ENCODE data around the gene TMEM208.

TMEM208 gene

DNA sequence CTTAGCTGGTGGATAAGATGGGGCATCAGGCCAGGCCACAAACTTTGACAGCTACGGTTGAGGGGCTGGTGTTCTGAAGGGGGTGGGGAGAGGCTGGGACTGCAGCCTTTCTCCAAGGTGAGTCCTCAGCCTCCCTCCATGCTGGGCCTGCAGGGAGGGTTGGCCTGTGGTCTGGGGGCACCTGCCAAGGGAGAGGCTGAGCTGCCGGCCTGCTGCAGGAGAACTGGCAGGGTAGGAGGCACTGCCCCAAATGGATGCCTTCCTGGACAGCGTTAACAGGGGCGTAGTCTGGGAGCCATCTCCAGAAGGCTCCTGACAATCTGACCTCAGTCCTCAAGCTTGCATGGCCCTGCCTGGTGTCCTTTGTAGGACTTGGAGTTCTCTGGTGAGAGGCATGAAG lies 22.9 kb upstream of the TMEM208 start:
- intact Hi-C loops (cut with DNase I): no loop called here
- no peak for DNase-seq

DNA sequence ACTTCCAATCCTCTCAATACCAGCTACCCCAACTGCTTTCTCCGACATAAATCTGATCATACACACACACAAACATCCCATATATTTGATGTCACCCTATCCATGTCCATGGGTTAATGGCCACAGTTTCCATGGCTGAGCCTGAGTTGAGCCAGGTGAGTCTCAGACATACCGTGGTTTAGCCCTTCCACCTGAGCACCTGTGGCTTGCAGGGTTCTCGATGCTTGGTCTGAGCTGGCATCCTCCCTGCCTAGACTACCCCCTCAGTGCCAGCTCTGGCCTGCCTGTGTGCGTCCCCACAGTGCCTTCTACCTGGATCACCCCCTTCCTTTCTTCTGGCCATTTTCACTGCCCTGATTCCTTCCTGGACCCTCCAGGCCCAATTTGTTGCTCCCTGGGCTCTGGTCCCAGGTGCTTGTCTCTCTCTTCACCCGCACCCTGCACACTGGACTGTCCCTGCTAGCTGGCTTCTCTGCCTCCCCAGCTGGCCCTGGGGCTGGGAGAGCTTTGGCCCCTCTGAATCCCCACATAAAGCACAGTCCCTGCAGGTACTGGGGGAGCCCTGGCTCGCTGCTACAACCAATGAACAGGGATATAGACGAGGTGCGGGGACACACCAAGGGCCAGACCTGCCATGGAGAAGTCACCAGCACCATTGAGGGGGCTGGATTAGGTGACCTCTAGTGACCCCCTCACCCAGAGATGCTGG lies 20.6 kb upstream of the TMEM208 start:
- intact Hi-C loops (cut with DNase I): no loop called here
- no peak for DNase-seq

DNA sequence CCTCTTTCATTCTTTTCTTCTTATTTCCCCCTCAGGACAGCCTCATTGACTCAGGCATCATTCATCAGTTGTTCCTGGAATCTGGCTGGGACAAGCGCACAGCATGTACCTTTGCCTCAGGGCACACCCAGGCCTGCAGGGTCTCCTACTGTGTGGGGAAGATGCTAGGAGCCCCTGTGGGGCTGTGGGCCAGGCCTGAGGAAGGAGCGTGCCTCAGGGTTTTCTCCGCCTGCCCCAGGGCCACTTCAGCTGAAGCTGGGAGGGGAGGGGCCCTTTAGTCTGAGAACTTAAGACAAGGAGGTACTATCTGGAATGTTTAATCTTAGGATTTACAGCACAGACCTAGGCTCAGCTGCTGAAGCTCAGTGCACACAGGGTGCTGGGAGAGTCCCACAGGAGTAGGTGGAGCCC lies 20.1 kb upstream of the TMEM208 start:
- intact Hi-C loops (cut with DNase I): no loop called here
- no peak for DNase-seq

DNA sequence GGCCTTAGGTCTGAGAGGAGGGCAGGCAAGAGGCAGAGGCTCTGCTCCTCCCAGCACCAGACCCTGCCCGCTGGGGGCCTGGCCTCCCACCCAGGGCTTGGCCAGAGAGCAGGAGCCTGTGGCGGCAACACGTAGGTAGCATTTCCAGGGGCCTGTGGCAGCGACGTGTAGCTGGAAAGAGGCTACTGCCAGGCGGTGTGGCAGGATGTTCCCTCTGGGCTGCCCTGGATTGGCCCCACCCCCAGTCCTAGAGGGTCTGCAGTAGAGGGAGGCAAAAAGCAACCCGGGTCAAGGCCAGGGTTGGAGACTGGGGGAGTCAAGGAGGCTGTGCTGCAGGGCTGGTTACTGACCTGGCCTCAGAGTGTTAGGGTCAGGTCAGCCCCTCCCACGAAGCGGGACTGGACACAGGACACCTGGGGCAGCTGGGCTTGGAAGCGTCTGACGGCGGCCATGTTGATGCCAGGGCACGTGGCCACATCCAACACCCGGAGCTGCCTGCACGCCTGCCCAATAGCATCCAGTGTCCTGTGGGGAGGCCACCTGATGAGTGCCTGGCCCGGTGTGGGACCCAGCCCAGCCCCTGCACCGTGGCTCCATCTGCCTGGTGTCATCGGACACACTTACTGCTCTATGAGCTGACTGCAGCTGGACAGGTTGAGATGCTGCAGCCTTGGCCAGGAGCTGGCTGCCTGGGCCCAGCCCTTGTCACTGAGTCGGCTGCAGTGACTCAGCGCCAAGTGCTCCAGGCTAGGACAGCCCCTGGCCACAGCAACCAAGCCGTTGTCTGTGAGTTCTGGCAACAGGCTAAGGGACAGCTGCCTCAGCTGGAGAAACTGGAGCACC lies 19.5 kb upstream of the TMEM208 start:
- DNase-seq: no peak
- intact Hi-C loops (cut with DNase I): no loop called here

DNA sequence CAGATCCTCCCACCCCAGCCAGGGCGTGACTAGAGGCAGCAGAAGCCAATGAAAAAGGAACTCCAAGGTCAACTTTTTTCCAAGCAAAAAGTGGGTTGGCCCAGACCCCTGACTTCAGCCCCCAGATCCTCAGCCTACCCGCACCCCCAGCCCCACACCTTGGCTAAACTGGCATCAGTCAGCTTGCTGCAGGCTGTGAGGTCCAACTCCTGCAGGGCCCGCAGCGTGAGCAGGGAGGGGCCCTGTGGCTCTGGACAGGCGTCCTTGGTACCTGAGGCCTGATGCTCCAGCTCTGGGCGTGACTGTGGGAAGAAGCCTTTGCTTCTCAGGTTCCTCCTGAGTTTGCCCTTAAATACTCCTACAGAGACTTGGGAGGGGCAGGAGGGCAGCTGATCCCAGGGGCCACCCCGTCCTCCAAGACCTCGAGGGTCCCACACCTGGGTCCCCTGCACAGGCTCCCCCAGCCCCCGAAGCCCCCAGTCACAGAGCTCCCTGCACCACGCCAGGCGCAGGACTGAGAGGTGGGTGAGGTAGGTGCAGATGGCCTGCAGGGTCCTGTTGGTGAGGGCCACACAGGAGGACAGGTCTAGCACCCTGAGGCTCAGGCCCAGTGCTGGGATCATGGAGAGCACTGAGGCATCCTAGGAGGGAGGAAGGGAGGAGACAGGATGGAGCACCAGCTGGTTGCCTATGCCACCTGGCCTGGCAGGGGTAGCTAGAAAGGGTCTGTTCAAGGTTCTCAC lies 18.6 kb upstream of the TMEM208 start:
- no peak for DNase-seq
- intact Hi-C loops (cut with DNase I): no loop called here

DNA sequence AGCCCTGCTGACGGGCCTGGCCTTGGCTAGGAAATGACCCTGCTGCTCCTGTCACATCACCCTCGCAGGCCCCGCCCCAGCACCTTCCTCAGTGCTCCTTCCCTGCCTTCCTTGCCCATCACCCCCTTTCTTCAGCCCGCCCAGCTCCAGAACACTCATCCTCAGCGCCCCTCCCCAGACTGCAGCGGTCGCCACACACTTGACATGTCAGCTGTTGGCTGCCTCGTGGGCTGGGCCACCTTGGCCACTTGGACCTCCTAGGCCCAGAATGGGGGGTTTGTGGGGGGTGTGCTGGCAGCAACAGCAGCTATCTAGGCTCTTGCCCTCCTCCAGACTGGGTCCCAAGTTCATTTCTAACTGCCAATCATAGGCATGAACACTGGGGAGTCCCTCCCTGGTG lies 17.4 kb upstream of the TMEM208 start:
- intact Hi-C loops (cut with DNase I): no loop called here
- no peak for DNase-seq

DNA sequence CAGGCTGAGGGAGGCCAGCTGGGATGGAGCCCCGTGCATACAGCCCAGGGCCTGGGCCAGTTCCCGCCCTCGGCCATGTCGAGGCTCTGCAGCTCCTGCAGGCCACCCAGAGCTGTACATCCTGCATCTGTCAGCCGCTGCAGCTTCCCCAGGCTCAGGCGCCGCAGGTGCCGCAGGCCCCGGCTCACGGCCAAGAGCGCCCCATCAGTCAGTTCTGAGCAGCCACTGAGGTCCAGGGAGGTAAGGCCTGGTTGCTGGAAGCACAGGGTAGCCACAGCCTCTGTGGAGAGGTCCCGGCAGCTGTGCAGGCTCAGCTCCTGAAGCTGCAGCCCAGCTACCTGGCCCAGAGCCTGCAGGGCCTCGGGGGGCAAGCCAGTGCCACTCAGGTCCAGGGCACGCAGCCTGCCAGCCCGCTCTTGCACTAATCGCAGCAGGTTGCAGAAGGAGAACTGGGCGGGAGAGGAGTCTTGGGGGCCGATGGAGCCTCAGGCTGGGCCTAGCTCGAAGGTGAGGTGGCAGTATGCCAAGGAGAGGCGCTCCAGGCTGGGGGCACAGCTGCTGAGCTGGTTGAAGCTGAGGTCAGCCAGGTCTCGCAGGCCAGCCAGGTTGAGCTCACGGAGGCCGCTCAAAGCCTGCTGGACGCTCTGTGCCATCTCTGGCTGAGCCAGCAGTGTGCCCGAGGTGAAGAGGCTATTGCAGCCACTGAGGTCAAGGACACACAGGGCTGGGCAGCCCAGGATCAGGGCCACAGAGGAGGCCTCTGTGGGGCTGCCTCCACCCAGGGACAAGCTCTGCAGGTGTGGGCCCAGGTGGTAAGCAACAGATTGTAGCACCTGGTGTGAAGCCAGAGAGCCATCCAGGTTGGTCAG lies 16.6 kb upstream of the TMEM208 start:
- no peak for DNase-seq
- intact Hi-C loops (cut with DNase I): no loop called here

DNA sequence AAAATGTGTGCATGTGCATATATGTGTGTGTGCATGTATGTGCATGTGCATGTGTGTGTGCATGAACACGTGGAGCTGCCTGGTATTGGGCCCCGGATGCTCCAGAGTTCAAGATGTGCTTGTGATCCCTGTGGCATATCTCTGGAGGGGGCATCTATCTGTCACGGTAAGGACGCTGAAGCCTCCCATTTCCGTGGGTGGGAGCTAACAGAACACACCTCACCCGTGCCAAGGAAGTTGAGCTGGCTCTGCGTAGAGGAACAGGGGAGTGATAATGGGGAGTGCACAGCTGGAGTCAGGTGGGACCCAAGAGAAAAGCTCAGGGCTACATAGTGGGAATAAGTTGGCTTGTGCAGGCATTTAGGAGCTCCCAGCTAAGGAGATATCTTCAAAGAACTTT lies 15.3 kb upstream of the TMEM208 start:
- DNase-seq: peak in 30 of 42 donors; percentile 14 to 79 (median 48)
- intact Hi-C loops (cut with DNase I): no loop called here

DNA sequence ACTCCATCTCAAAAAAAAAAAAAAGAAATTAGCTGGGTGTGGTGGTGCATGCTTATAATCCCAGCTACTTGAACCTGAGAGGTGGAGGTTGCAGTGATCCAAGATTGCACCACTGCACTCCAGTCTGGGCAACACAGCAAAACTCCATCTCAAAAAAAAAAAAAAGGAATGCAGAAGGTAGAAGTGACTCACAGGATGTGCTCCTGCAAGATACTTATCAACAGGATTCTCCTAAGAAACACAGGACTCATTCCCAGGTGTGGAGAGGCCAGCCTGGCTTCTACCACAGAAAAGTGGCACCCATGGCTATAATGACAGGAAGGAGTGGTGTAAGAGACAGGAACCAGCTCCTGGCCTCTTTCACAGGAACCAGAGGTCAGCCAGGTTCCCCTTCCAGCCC lies 14.2 kb upstream of the TMEM208 start:
- intact Hi-C loops (cut with DNase I): no loop called here
- no peak for DNase-seq

DNA sequence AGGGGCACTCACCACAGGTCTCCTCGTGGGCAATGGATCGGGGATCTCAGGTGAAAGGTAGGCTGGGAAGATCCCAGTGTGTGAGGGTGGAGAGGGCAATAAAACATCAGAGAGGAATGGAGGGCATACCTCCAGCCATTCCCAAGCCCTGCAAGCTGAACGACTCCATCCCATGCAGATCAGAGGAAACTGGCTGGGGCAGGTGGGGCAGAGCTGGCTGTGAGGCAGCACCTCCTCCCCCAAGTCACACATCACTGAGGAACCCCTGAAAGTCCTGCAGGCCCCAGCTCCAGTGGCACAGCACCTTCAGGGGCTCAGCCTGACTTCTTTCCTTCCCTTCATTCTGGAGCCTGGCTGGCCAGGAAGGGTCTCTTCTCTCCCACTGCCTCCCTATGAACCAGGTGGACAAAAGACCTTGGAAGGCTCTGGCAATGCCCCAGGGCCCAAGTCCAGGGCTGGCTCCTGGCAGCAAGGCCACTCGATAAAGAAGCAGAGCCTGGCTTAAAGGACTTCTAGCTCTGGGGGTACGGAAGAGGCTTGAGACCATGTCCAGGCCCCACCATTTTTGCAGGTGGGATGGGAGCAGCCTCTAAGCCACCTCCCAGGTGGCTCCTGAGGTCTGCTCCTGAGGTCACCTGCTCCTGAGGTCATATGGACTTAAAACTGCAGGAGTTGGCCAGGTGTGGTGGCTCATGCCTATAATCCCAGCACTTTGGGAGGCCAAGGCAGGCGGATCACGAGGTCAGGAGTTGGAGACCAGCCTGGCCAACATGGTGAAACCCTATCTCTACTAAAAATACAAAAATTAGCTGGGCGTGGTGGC lies 13.5 kb upstream of the TMEM208 start:
- no peak for DNase-seq
- intact Hi-C loops (cut with DNase I): no loop called here

DNA sequence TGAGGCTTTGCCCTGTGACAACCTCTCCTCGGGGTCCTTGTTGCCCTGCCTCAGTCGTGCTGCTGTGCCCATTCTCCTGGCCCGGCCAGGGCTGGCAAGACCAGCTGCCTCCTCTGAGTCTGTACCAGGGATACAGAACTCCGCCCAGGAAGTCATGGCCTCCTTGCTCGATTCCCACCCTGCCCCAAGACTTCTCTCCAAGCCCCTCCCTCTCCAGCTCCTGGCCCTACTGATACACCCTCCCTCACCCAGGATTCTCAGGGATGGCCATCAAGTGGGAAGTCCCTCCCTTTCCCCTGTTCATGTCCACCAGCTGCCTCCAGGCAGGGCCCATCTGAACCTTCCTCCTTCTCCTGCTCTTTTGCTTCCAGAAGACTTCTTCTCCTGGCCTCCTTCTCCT lies 11.2 kb upstream of the TMEM208 start:
- intact Hi-C loops (cut with DNase I): no loop called here
- no peak for DNase-seq

DNA sequence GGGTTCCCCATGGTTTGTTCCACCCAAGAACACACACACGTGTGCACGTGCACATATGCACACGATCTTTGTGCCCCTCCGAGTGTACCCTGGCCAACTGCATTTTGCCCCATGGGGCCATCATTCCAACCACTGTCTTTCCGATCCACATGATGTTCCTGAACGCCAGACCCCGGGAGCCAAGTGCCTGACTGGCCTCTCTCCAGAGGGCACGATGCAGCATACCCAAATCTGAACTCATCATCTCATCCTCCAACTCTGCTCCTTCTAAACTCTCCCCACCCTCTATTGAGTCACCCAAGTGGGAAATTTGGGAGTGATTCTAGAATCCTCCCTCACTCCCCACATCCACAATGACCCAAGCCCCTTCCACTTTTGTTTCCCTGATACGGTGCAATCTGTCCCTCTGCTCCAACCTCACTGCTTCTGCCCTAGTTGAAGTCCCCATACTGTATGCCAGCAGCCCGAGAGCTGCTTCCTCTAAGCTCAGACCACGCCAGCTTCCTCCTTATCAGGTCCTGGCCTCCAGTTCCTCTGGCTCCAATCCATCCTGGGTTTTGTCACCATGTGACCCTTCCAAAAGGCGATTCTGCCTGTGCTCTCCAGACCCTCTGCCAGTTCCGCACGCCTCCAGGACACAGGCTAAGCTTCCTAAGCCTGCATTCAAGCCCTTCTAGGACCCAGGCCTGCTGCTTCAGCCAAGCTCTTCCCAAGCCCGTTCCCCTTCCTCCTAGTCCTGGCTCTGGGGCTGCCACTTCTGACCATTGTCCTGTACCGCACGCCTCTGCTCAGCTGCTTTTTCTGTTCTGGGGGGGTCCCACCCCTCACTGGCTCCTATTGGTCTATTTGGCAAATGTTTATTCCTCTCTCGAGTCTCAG lies 10.1 kb upstream of the TMEM208 start:
- intact Hi-C loops (cut with DNase I): no loop called here
- peak in 7 of 42 donors; percentile 31 to 57 (median 42) for DNase-seq

DNA sequence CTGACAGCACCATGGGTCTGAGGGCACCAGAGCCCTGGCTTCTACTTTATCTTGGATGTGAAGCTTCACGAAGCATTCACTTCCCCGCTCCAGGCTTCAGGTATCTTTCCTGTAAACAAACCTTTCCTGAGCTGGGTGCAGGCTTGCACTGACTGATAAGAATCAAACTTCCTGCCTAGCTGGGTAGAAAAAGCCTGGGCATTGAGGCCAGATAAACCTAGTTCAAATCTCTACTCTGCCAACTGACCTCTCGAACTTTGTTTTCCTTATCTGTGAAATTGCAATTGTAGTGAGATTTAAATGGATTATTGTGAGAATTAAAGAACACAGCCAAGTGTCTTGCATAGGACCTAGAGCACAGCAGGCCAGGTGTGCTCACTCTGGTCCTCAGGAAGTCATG lies 2.9 kb upstream of the TMEM208 start:
- intact Hi-C loops (cut with DNase I): no loop called here
- DNase-seq: no peak

DNA sequence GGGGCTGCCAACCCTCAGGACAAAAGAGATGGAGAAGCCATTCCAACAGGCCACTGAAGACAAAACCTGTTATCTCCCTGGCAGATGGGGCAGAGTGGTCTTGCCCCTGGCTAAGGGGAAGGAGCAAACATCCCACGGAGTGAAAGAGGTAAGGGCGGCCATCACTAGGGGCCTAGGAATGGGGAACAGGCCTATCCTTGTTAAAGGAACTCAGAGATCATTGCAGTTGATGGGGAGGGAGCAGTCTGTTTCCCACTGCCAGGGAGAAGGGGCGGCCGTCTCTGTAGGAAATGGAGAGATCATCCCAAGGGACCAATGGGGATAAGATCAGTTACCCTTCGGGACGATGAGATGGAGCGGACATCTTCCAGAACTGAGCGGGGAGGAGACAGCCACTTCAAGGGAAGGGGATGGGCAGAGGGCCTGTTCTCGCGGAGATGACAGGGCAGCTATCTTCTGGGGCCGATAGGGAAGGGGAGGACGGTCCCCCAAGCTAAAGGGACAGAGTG lies 581 bp upstream of the TMEM208 start:
- intact Hi-C loops (cut with DNase I): loop anchor here (5.0 kb wide), 1 partner anchor 34 kb away; the partner anchor contains the start of genes E2F4 and EXOC3L1
- no peak for DNase-seq

DNA sequence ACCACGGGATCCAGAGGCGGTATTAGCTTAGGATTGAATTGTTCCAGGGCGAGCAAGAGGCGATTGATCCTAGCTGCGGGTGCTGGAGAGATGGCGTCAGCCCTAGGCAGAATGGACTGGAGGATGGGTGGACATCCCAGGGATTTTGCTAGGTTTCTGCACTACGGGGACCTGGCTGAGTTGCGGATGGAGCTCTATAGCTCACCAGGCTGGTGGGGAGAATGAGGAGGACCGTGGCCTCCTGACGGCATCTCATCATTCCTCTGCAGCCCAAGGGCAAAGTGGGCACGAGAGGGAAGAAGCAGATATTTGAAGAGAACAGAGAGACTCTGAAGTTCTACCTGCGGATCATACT lies 614 bp downstream of the TMEM208 start:
- intact Hi-C loops (cut with DNase I): loop anchor here (5.0 kb wide), 1 partner anchor 35 kb away; the partner anchor contains the start of genes E2F4 and EXOC3L1
- no peak for DNase-seq

DNA sequence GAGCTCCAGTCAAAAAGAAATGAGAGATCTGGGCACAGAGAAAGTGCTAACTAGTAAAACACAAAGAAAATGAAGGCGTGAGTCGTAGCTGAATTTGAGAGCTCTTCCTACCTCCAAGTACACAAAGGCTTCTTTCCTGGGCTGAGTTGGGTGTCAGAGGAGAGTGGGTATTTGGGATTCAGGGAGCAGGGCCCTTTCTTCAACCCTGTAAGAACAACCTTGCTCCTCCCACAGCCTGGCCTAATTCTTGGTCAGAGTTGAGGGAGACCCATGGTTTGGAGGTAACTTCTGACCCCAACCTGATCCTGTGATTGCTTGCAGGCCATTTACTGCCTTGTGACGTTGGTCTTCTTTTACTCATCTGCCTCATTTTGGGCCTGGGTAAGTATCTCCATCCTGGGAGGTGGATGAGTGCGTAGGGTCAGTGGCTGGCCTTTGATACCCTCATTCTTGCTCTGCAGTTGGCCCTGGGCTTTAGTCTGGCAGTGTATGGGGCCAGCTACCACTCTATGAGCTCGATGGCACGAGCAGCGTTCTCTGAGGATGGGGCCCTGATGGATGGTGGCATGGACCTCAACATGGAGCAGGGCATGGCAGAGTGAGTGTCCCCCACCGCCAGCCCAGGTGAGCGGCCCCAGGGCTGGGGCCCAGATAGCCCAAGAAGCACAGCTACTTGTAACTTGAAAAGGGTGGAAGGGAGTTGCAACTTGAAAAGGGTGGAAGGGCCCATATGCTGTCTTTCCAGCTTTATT lies 1.3 kb downstream of the TMEM208 start:
- intact Hi-C loops (cut with DNase I): loop anchor here (5.0 kb wide), 1 partner anchor 36 kb away; the partner anchor contains the start of genes E2F4 and EXOC3L1
- no peak for DNase-seq
